GM12878 (cell line): ENCODE measurements around the gene HEMK1. TPM values are rescaled to one million over a fixed set of nuclear protein-coding genes. Genes with fewer than 3 reads are reported as not detected.

Experiments
- ATAC-seq: fragments of 200-7000 bp; cut with Tn5 transposase; 3 replicates; pipeline ENCODE4 v1.9.1; 2020; ENCODE audit warnings: mild to moderate bottlenecking, moderate library complexity
- BruUV-seq: library from RNA; stranded (reverse); fragments of 400-500 nt; replicated peaks from 2 replicates; lab custom pipeline; 2021; lab: Mats Ljungman, UMichigan
- CTCF ChIA-PET: fragments of 300-600 bp; sonication (Branson Sonifier 250); formaldehyde crosslinking; extraction: SDS; loops from one replicate; lab custom pipeline; 2021; ENCODE audit warnings: inconsistent platforms; lab: Yijun Ruan, JAX
- POLR2A ChIA-PET: fragments of 350-600 bp; formaldehyde crosslinking; extraction: SDS; loops from one replicate; lab custom pipeline; 2021; ENCODE audit warnings: inconsistent platforms; lab: Charles Lee
- RAD21 ChIA-PET: fragments of 300-600 bp; sonication (Branson Sonifier 250); formaldehyde crosslinking; loops from one replicate; lab custom pipeline; 2023; ENCODE audit warnings: antibody characterized with exemption; ENCODE audit not compliant: unreplicated experiment; lab: Charles Lee
- SMC1A ChIA-PET: fragments of 300-600 bp; sonication (Branson Sonifier 250); formaldehyde crosslinking; loops from one replicate; lab custom pipeline; 2023; ENCODE audit not compliant: unreplicated experiment, uncharacterized antibody; lab: Charles Lee
- DNase-seq: peaks from one replicate; pipeline ENCODE4 v3.0.0-alpha.2; 2011; ENCODE audit warnings: low read depth, low spot score
- FAIRE-seq: peaks from 3 replicates; lab custom pipeline; 2011; peaks lifted over from hg19 to GRCh38; lab: Jason Lieb, UNC
- H2AFZ ChIP-seq: 2 replicates; pipeline ENCODE4 v1.6.0; 2011; ENCODE audit warnings: low read depth, low read length, control low read depth; ENCODE audit not compliant: control insufficient read depth
- H3K27ac ChIP-seq: 2 replicates; pipeline ENCODE4 v1.5.1; 2011; ENCODE audit warnings: control low read depth; ENCODE audit not compliant: control insufficient read depth, insufficient read depth
- H3K27me3 ChIP-seq, 2 experiments: replicated peaks in 1 of 2; 2 replicates each; pipeline versions ENCODE4 v1.6.0 to v1.6.1; 2011; ENCODE audit warnings: low read length in 1 of 2; ENCODE audit not compliant: control insufficient read depth in 2 of 2, insufficient read depth in 2 of 2
- H3K36me3 ChIP-seq, 2 experiments: 2 replicates each; pipeline ENCODE4 v1.5.1; 2011; ENCODE audit warnings: low read length in 1 of 2; ENCODE audit not compliant: control insufficient read depth in 2 of 2, insufficient read depth in 2 of 2
- H3K4me1 ChIP-seq: 2 replicates; pipeline ENCODE4 v1.6.1; 2011; ENCODE audit warnings: mild to moderate bottlenecking, low read length, moderate library complexity, mixed read lengths; ENCODE audit not compliant: control insufficient read depth, insufficient read depth
- H3K4me2 ChIP-seq: 2 replicates; pipeline ENCODE4 v1.6.0; 2011; ENCODE audit warnings: control low read depth; ENCODE audit not compliant: control insufficient read depth, insufficient read depth
- H3K4me3 ChIP-seq: fragments of 200-600 bp; sonication (generic); 2 replicates; pipeline ENCODE4 v1.5.1; 2016
- H3K79me2 ChIP-seq: 2 replicates; pipeline ENCODE4 v1.6.0; 2011; ENCODE audit warnings: low read length; ENCODE audit not compliant: control insufficient read depth, insufficient read depth
- H3K9ac ChIP-seq: 2 replicates; pipeline ENCODE4 v1.8.0; 2011; ENCODE audit warnings: low read length, control low read depth, mixed read lengths; ENCODE audit not compliant: control insufficient read depth, insufficient read depth
- H3K9me3 ChIP-seq: replicated peaks from 3 replicates; pipeline ENCODE4 v1.5.1; 2011; ENCODE audit warnings: mild to moderate bottlenecking, low read length; ENCODE audit not compliant: control insufficient read depth, insufficient read depth
- H4K20me1 ChIP-seq: 2 replicates; pipeline ENCODE4 v1.6.0; 2011; ENCODE audit not compliant: control insufficient read depth, insufficient read depth
- BACH1 ChIP-seq: fragments of 450-650 bp; IDR thresholded peaks from 2 replicates; pipeline ENCODE4 v1.6.1; 2017; ENCODE audit warnings: mild to moderate bottlenecking, borderline replicate concordance
- BMI1 ChIP-seq: fragments of 450-650 bp; IDR thresholded peaks from 2 replicates; pipeline ENCODE4 v1.6.1; 2016; ENCODE audit warnings: mild to moderate bottlenecking, moderate library complexity, borderline replicate concordance
- EED ChIP-seq: sonication (generic); IDR thresholded peaks from 2 replicates; pipeline ENCODE4 v1.6.1; 2016; ENCODE audit warnings: antibody characterized with exemption, low read depth
- MYB ChIP-seq: fragments of 150-350 bp; IDR thresholded peaks from 2 replicates; pipeline ENCODE4 v1.6.1; 2014; ENCODE audit warnings: mild to moderate bottlenecking, low read depth, low read length, borderline replicate concordance
- TAF1 ChIP-seq: IDR thresholded peaks from 2 replicates; pipeline ENCODE4 v1.6.1; 2011; ENCODE audit warnings: mild to moderate bottlenecking, low read depth, low read length, borderline replicate concordance
- ZNF274 ChIP-seq: IDR thresholded peaks from one replicate; pipeline ENCODE4 v1.8.0; 2011; ENCODE audit not compliant: insufficient read length, insufficient read depth
- WGBS: methylation state at CpG from one replicate; pipeline ENCODE4 v1.1.6; 2016; ENCODE audit warnings: low lambda C conversion rate; ENCODE audit not compliant: insufficient replicate concordance, insufficient coverage; ENCODE audit errors: missing lambda C conversion rate; 5-methylcytosine and 5-hydroxymethylcytosine counted together
- in situ Hi-C: fragments of 300-500 bp; cut with MboI; formaldehyde crosslinking; loops from 9 replicates; pipeline ENCODE4 v1.14.3; 2018; ENCODE audit warnings: mixed read lengths
- intact Hi-C: fragments of 100-400 bp; cut with micrococcal nuclease; formaldehyde crosslinking; loops from one replicate; pipeline ENCODE4 v1.14.2; 2022; ENCODE audit not compliant: unreplicated experiment
- polyA plus RNA-seq, 11 experiments: library from polyadenylated mRNA; depleted of rRNA in 4 of 11; unstranded in 6 of 11; stranded (reverse) in 5 of 11; fragments of >200 nt; fragmentation: Nextera tagmentation in 4 of 11; fragmentation: Illumina TruSeq in 1 of 11; extraction: Ambion mirVana in 4 of 11; extraction: Trizol in 1 of 11; gene quantifications; 1 replicate in 1 of 11; 2 replicates in 10 of 11; pipeline versions ENCODE4 v1.2.1 to v1.2.3, GENCODE V29; 2011 to 2016; ENCODE audit warnings: inconsistent platforms in 2 of 11, missing spikeins in 2 of 11, low read depth in 1 of 11
- total RNA-seq, 4 experiments: library from RNA; depleted of rRNA in 3 of 4; stranded (reverse); fragments of >200 nt in 3 of 4; fragmentation: Illumina TruSeq in 1 of 4; extraction: Trizol in 1 of 4; gene quantifications; 2 replicates each; pipeline versions ENCODE4 v1.2.1 to v1.2.3, GENCODE V29; 2013 to 2021
- TF ChIP-seq, protein P1 (sequence below): fragments of 150-350 bp; IDR thresholded peaks from 2 replicates; pipeline ENCODE4 v1.6.1; 2014; ENCODE audit warnings: mild to moderate bottlenecking, low read depth, low read length
- TF ChIP-seq, protein P2 (sequence below): IDR thresholded peaks from 2 replicates; pipeline ENCODE4 v1.6.1; 2011; ENCODE audit warnings: borderline replicate concordance, low read depth, mild to moderate bottlenecking, moderate library complexity, mixed read lengths, low read length; ENCODE audit not compliant: insufficient read depth; ENCODE audit errors: extremely low read length

HEMK1 gene
- total and polyA plus RNA-seq, 10 of the 15 experiments (the other 5 are each of a cell fraction or from before 2014, with no cell fraction given): 2.8 to 19.0 (median 12.0) TPM

DNA sequence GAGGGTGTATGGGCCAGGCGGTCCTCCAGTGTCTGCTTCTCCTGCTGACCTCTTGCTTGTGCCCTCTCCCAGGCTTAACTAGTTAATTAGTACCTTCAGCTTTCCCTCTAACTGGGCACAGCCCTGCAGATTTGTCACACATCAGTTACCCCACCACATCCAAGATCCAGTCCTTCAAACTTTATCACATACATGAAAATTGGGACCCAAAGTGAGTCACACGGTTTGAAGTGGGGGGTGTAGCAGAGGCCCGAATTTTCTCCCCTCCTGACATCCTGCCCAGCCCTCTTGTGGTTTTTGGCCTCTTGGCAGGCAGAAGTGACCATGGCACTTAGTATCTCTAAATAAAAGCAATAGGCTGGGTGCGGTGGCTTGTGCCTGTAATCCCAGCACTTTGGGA is 51.5 kb downstream of the HEMK1 start:
- no peaks in the 10 kb centered on the region for H4K20me1 ChIP-seq
- H3K27ac ChIP-seq: no peak overlapping the region
- intact Hi-C loops: no loop called here
- no peak overlapping the region for H3K4me3 ChIP-seq
- H3K4me2 ChIP-seq: peak overlapping the region; percentile 11
- WGBS: 35% methylated on average over 4 of the region's 4 CpGs
- in situ Hi-C loops: loop anchor here (25.0 kb wide), 1 partner anchor 1066 kb away; no protein-coding TSS in a partner anchor
- H3K27me3 ChIP-seq: no peaks in the 10 kb centered on the region
- no peak overlapping the region for H3K9ac ChIP-seq
- POLR2A ChIA-PET: interaction anchor here (0.6 to 3.6 kb wide), 3 partner anchors 51 to 764 kb away, joined by 3 to 16 read pairs (median 4); partner anchors contain the start of genes C3orf18, HEMK1 and MANF
- DNase-seq (no peak), FAIRE-seq (no peak), ATAC-seq (no peak)
- H3K36me3 ChIP-seq: no peaks in the 10 kb centered on the region
- H3K9me3 ChIP-seq: no peaks in the 10 kb centered on the region
- no peak overlapping the region for H2AFZ ChIP-seq
- no peak for TF ChIP-seq BMI1
- no peak for TF ChIP-seq MYB
- TF ChIP-seq TAF1: no peak
- TF ChIP-seq, protein P1, sequence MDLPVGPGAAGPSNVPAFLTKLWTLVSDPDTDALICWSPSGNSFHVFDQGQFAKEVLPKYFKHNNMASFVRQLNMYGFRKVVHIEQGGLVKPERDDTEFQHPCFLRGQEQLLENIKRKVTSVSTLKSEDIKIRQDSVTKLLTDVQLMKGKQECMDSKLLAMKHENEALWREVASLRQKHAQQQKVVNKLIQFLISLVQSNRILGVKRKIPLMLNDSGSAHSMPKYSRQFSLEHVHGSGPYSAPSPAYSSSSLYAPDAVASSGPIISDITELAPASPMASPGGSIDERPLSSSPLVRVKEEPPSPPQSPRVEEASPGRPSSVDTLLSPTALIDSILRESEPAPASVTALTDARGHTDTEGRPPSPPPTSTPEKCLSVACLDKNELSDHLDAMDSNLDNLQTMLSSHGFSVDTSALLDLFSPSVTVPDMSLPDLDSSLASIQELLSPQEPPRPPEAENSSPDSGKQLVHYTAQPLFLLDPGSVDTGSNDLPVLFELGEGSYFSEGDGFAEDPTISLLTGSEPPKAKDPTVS: no peak
- TF ChIP-seq EED: no peak
- TF ChIP-seq, protein P2, sequence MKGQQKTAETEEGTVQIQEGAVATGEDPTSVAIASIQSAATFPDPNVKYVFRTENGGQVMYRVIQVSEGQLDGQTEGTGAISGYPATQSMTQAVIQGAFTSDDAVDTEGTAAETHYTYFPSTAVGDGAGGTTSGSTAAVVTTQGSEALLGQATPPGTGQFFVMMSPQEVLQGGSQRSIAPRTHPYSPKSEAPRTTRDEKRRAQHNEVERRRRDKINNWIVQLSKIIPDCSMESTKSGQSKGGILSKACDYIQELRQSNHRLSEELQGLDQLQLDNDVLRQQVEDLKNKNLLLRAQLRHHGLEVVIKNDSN: no peak
- TF ChIP-seq ZNF274: no peak
- TF ChIP-seq BACH1: no peak
- TF ChIP-seq, all 136 proteins: peak for 0
- RAD21 ChIA-PET: interaction anchor here (0.5 to 12.9 kb wide), 6 partner anchors 12 to 377 kb away, joined by 3 to 244 read pairs (median 7); partner anchors contain the start of genes C3orf18 and HEMK1
- H3K4me1 ChIP-seq: peaks cover 33% of the 10 kb centered on the region
- BruUV-seq: no TSS peak
- SMC1A ChIA-PET: interaction anchor here (1.4 to 7.5 kb wide), 3 partner anchors 11 to 33 kb away, joined by 4 to 81 read pairs (median 5); no protein-coding TSS in a partner anchor
- CTCF ChIA-PET: interaction anchor here (0.7 to 13.9 kb wide), 7 partner anchors 11 to 751 kb away, joined by 3 to 410 read pairs (median 12); partner anchors contain the start of genes C3orf18 and HEMK1
- H3K79me2 ChIP-seq: peaks cover 4% of the 10 kb centered on the region
